ENCODE data around the gene CHST14.
"Not testable (repeated sequence)": the region's sequence is repeated elsewhere in the genome, so short reads cannot be mapped to it uniquely, and the experiment has no call there.

The CHST14 gene

DNA sequence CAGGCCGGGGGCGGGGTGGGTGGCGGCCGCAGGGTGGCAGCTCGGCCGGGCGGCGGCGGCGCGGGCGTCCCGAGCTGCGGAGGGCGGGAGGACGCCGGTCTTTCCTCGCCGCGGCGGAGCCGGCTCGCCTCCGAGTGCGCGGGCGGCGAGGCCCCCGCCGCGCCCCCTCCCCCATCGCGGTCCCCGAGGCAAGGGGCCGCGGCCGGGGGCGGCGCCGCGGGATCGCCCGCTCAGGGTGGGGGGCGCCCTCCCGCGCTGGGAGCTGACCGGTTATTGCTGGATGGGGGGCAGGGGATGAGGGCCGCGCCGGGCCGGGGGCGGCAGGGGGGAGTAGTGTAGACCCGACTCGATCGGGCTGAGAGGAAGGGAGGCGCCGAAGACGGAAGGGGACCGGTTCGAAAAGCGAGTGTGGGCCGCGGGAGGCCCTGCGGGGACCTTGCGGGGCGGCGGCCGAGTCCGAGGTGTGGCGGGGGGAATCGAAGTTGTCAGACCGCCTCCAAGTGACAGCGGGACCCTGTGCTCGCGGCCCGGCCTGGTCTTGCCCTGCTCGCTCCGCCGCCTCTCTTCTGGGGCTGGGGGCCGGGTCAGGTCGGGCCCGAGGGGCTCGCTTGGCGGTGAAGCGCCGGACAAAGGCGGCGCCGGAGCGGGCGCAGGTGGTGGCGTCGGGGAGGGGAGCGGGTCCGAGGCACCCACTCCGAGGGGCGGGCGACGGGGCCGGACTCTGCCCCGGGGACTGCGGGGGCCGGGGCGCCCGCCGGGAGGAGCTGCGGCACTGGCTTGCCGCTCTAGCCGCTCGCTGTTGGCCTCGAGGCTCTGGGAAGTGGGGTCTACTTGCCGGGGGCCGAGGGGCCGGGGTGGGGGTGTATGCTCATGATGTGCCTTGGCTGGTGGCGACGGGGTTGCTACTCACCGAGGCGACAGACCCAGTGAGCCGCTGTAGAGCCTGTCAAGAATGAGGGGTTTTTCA is 28.9 kb upstream of the CHST14 start:
- no peak for DNase-seq (ENCODE audit: low spot score)

GRCh38 chr15:40443255-40443654 is 27.5 kb upstream of the CHST14 start:
- no peak for DNase-seq (ENCODE audit: low spot score)

DNA sequence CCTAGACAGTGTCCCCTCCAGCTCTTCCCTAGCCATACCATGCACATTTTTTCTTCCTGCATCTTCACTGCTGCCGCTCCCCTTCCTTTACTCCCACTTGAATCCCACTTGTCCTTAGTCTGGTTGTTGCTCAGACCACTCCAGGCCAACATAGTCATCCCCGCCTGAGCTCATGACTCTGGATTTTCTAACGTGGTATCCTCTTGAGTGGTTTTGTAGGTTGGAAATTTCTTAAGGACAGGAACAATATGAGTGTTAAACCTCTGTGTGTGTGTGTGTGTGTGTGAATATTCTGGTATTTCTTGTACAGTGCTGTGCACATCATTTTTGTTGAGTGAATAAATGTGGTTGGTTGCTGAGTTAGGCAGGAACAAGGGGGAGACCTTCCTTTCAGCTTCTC is 26.9 kb upstream of the CHST14 start:
- no peak for DNase-seq (ENCODE audit: low spot score)

DNA sequence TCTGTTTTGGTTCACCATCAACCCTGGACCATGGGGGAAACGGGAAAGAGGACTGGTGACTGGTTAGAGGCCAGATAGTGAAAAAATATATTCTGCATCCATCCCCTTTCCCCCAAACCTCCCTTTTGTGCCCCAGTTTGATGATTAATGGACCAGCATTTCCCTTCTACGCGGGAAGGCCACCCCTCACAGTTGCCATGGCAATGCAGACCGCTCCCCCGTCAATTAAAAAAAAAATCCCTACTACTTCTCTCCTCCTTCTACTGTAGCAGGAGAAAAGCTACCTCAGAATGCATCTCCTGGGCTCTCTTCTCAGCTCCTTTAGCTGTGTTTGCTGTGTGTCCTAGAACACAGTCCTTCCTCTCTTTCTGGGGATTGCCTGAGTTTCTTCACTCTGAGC is 26.0 kb upstream of the CHST14 start:
- DNase-seq (ENCODE audit: low spot score), result no peak

- DNase-seq (ENCODE audit: low spot score), result no peak
These were observed 25.3 kb upstream of the CHST14 start for GRCh38 chr15:40445421-40445922.

- DNase-seq (ENCODE audit: low spot score), result no peak
These were observed 24.6 kb upstream of the CHST14 start for GRCh38 chr15:40446144-40446543.

DNA sequence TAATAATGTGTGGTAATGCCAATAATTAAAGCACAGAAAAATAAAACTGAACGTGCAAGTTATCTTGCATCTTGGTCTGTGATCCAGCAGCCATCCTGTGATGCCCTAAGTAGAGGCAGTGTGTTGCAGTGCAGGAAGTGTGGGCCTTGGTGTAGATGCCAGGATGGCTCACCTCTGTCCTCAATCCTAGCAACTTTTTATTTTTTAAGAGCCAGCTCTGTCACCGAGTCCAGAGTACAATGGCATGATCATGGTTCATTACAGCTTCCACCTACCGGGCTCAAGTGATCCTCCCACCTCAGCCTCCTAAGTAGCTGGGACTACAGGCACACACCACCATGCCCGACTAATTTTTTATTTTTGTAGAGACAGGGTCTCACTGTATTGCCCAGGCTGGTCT is 22.4 kb upstream of the CHST14 start:
- DNase-seq (ENCODE audit: low spot score), result no peak

GRCh38 chr15:40449275-40449674 is 21.5 kb upstream of the CHST14 start:
- no peak for DNase-seq (ENCODE audit: low spot score)

DNA sequence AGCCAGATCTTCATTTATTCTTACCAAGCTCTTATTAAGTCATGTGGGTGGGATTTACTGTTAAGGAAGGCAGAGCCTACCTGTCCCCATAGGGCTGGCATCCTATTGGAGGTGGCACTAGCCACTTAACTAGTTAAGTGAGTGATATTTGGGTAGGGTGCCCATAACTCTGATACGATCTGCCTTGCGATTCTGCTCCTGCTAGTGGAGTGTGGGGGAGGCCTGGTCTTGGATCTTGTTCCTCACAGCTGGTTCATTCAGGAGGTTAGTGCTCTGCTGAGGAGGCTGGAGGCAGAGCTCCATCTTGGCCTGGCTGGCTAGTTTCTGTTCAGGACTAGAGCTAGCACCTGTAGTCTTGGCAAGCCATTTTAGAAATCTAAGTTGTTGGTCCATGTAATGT is 20.7 kb upstream of the CHST14 start:
- DNase-seq (ENCODE audit: low spot score), result no peak

- no peak for DNase-seq (ENCODE audit: low spot score)
These were observed 19.1 kb upstream of the CHST14 start for GRCh38 chr15:40451527-40452158.

DNA sequence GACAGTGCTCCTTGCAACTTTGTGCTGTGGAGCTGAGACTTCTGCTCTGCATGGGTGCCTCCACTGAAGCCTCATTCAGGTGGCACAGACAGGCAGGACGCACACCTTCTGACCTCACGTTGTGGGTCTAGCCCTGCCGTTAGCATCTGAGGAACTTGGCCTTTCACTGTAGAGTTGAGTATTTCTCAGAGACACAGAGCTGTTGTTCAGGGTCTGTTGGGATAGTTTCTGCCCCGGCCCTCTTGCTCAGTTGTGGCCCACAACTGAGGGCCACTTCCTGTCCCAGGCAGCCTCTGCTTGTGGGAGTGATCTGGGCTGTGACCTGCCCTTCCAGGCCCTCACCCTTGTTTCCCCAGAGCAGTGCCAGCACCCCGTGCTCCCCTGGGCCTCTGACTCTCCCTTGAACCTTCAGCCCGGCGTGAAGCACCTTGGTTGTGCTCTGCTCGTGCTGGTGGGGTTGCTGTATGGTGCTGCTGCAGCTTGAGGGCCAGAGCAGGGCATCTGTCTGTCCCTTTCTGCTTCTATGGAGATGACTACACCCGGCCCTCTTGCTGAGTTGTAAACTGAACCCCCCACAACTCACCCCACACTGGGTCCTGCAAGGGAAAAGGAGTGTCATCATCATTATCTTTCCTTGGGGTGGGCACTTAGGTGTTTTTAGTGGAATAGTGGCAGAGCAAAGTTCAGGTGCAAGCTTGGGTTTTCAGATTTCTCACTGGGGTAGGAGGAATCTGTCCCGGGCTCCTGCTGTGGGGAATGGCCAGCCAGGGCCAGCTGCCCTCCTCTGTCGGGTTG is 18.3 kb upstream of the CHST14 start:
- no peak for DNase-seq (ENCODE audit: low spot score)

GRCh38 chr15:40453941-40454340 is 16.8 kb upstream of the CHST14 start:
- DNase-seq (ENCODE audit: low spot score), result not testable (repeated sequence)

- no peak for DNase-seq (ENCODE audit: low spot score)
These were observed 15.8 kb upstream of the CHST14 start for GRCh38 chr15:40454904-40455391.

- DNase-seq (ENCODE audit: low spot score), result no peak
These were observed 14.5 kb upstream of the CHST14 start for GRCh38 chr15:40456299-40456712.

DNA sequence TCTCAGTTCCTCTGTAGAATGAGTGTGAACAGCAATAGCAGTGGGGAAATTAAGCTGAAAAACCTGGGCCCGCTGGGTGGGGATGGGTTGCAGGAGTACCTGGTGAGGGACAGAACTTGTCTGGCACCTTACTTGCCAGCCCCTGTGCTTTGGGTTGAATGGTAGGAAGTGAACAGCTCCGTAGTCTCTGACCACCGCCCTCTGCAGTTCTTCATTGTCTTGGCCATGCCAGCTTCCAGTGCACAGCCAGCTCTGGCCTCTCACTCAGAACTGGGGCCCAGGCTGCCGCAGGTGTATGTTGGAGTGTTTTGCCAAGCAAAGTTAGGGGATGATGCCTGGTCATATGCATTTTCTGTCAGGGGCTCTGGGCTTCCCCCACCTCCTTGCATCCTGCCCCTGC is 14.0 kb upstream of the CHST14 start:
- DNase-seq (ENCODE audit: low spot score), result no peak

GRCh38 chr15:40458495-40459371 is 12.1 kb upstream of the CHST14 start:
- DNase-seq (ENCODE audit: low spot score), result no peak

DNA sequence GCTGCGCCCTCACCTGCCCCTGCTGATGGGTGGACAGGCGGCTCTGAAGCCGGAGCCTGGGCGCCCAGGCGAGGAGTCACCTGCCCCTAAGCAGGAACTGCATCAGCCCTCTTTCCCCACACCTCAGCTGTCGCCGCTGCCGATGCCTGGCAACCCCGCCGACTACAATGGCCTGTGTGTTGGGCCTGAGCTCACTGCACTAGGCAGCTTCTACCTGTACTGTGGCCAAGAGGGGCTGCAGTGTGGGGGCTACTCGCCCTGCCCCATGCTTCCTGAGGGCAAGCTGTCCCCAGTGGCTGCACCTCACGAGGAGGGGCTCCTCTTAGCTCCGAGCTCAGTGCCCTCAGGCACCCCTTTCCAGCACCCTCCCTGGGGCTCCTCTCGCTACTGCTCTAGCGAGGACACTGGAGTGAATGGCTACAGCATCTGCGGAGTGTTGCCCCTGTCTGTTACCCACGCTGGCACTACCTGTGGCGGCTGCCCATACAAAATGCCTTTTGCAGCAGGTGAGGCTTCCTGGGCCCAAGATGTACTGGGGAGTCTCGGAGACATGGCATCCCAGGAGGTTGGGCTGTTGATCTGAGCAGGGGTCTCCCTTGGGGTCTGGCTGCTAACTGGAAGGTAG is 11.3 kb upstream of the CHST14 start:
- no peak for DNase-seq (ENCODE audit: low spot score)

DNA sequence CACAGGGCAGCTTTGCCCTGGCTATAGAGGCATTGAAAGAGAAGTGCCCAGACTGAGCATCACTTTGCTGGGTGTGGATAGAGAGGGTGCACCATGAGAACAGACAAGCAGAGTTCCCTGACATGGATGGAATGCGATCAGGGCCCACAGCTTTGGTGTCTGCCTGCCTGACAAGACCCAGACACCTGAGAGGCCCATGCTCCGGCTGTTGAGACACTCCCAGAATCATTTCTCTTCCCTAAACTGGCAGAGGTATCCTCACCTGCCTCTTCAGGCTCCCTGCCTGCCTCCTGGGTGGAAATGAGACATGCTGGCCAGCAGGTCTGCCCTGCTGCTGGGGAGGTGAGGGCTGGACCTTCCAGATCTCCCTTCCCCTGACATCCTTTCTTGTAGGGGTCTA is 10.4 kb upstream of the CHST14 start:
- DNase-seq (ENCODE audit: low spot score), result no peak

GRCh38 chr15:40461958-40462357 is 8.8 kb upstream of the CHST14 start:
- DNase-seq (ENCODE audit: low spot score), result no peak

- no peak for DNase-seq (ENCODE audit: low spot score)
These were observed 7.5 kb upstream of the CHST14 start for GRCh38 chr15:40463279-40463678.

All from SW480 (cell line).